ENCODE results near the gene LYRM7.

Gene LYRM7

DNA sequence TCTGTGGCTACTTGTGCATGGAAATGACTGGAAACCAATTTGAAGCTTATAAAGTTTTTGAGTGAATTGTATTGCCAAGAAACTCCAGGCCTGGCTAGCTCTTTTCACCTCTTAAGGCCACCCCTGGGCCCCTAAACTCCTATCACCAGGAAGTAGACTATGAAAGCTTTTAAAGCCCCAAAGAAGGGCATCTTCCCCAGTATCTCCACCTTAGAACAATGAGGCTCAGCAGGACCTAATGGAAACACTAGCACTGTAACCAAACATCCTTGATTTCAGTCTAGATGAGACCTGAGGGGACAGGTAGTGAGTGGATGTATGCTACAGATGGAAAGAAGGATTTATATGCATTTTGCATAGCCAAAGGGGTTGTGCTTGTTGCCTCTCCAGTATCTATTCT is 25.0 kb downstream of the LYRM7 start:
- no peak overlapping the region for H3K4me3 ChIP-seq (ENCODE audit: low read depth, low read length)
- TF ChIP-seq, protein P1, sequence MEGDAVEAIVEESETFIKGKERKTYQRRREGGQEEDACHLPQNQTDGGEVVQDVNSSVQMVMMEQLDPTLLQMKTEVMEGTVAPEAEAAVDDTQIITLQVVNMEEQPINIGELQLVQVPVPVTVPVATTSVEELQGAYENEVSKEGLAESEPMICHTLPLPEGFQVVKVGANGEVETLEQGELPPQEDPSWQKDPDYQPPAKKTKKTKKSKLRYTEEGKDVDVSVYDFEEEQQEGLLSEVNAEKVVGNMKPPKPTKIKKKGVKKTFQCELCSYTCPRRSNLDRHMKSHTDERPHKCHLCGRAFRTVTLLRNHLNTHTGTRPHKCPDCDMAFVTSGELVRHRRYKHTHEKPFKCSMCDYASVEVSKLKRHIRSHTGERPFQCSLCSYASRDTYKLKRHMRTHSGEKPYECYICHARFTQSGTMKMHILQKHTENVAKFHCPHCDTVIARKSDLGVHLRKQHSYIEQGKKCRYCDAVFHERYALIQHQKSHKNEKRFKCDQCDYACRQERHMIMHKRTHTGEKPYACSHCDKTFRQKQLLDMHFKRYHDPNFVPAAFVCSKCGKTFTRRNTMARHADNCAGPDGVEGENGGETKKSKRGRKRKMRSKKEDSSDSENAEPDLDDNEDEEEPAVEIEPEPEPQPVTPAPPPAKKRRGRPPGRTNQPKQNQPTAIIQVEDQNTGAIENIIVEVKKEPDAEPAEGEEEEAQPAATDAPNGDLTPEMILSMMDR (IDR thresholded peaks at IDR 0.05; ENCODE audit: control insufficient read depth, extremely low read depth, insufficient read depth): no peak
- DNase-seq (ENCODE audit: low read depth): no peak

DNA sequence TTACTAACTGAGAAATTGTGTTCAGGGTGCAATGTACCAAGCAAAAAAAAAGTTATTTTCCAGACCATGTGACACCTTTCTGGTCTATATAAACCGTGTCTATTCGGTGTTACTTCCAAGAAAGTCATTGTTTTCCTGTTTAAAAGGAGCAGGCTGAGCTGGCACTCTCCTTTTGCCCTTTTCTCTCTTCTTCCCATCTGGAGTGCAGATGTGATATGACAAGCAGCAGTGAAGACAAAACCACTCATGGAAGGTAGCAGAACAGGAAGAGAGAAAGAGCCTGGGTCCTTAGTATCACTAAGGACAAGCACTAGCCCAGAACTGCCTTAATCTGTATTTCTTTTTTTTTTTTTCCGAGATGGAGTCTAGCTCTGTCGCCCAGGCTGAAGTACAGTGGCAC is 25.6 kb downstream of the LYRM7 start:
- DNase-seq (ENCODE audit: low read depth): no peak
- TF ChIP-seq, protein P1 (IDR thresholded peaks at IDR 0.05; ENCODE audit: control insufficient read depth, extremely low read depth, insufficient read depth): no peak
- no peak overlapping the region for H3K4me3 ChIP-seq (ENCODE audit: low read depth, low read length)

DNA sequence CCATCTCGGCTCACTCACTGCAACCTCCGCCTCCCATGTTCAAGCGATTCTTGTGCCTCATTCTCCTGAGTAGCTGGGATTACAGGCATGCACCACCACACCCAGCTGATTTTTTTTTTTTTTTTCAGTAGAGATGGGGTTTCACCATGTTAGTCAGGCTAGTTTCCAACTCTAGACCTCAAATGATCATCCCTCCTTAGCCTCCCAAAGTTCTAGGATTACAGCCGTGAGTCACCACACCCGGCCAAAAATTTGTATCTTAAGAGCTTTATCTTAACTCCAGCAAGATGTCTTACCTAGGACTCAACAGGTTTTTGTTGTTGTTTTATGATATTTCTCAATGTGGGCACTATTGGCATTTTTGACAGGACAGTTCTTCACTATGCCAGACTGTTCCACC is 27.9 kb downstream of the LYRM7 start:
- DNase-seq (ENCODE audit: low read depth): no peak
- TF ChIP-seq, protein P1 (IDR thresholded peaks at IDR 0.05; ENCODE audit: control insufficient read depth, extremely low read depth, insufficient read depth): no peak
- H3K4me3 ChIP-seq (ENCODE audit: low read depth, low read length): no peak overlapping the region

DNA sequence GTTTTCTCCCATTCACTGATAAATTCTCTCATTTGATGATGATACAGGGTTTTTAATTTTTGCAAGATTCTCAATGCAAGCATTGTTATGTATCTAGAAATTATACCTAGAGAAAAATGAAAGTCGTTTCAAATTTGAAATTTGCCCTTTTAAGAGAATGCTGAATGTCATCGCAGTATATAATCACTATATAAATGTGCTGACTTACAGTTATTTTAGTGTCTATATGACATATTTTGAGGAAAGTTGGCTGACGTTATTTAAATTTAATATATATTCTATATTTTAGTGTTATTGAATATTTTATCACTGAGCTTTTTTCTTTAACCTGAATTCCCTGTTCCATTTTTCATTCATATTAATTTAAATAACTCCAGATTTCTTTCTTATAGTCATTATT is 29.8 kb downstream of the LYRM7 start:
- no peak for DNase-seq (ENCODE audit: low read depth)
- H3K4me3 ChIP-seq (ENCODE audit: low read depth, low read length): no peak overlapping the region
- TF ChIP-seq, protein P1 (IDR thresholded peaks at IDR 0.05; ENCODE audit: control insufficient read depth, extremely low read depth, insufficient read depth): no peak

DNA sequence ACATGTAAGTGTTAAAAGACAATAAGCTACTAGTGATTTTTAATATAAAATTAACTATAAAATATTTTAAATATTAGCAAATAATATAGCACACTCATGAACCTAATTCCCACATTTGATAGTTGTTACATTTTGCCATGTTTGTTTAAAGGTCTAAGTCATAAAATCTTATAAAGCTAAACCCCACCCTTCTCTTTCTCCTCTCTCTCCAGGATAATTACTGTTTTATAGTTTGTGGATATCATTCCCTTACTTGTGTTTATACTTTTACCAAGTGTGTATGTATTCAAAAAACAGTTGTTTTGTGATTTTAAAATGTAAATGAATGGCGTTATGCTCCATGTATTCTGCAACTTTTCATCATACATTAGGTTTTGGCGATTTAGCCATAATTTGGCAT is 34.2 kb downstream of the LYRM7 start:
- H3K4me3 ChIP-seq (ENCODE audit: low read depth, low read length): no peak overlapping the region
- TF ChIP-seq, protein P1 (IDR thresholded peaks at IDR 0.05; ENCODE audit: control insufficient read depth, extremely low read depth, insufficient read depth): no peak
- DNase-seq (ENCODE audit: low read depth): peak; percentile 18

DNA sequence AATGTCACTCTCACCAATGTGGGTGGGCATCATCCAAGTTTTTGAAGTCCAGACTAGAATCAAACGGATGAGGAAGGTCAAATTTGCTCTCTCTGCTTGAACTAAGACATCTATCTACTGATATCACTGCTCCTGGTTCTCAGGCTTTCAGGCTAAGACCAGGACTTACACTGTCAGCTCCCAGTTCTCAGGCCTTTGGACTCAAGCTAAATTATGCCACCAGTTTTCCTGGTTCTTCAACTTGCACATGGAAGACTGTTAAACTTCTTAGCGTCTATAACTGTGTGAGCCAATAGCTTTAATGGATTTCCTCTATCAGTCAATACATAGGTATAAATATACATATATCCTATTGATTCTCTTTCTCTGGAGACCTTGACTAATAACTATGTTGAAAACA is 35.3 kb downstream of the LYRM7 start:
- DNase-seq (ENCODE audit: low read depth): no peak
- no peak overlapping the region for H3K4me3 ChIP-seq (ENCODE audit: low read depth, low read length)
- TF ChIP-seq, protein P1 (IDR thresholded peaks at IDR 0.05; ENCODE audit: control insufficient read depth, extremely low read depth, insufficient read depth): no peak

DNA sequence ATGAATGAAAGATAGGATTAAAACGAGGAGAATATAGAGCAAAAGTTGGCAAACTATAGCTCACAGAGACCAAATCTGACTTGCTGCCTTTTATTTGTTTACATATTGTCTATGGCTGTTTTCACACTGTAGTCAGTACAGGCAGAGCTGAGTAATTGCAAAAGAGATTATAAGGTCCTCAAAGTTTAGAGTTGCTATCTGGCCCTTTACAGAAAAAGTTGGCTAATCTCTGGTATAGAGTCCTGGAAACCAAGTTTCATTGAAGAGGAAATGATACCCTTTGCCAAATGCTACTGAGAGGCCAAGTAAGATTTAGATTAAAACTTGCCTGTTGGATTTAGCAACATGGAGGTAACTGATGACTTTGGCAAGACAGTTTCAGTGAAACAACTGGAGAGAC is 36.0 kb downstream of the LYRM7 start:
- DNase-seq (ENCODE audit: low read depth): no peak
- TF ChIP-seq, protein P1 (IDR thresholded peaks at IDR 0.05; ENCODE audit: control insufficient read depth, extremely low read depth, insufficient read depth): no peak
- H3K4me3 ChIP-seq (ENCODE audit: low read depth, low read length): no peak overlapping the region

Measured in LNCaP clone FGC (cell line).